ENCODE results near the gene ANTXR1. TPM values are rescaled to one million over a fixed set of nuclear protein-coding genes. Genes with fewer than 3 reads are reported as not detected.

The ANTXR1 gene
- total RNA-seq, 1 donor from 2014 or later: 61.1 TPM

DNA sequence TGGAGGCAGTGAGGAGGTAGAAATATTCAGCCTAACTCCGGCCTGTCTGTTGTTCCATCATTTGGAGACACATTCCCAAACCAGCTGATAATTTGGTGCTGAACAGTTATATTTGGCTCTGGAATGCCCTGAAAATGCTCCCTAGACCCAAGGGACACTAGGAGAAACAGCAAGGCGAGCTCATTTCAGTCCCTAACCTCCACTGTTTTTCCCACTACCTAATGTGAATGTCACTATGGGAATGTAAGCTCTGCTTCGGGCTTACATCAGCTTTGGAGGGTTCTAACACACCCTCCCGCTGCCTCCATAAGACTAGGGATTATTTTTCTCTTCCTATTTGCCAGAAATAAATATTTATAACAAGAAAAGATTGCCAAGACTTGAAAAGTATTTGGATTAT is 103.5 kb downstream of the ANTXR1 start:
- Mint-ChIP-seq H3K9me3 (no peaks in the 10 kb centered on the region), H3K27ac (ENCODE audit: unreplicated experiment) (no peak overlapping the region), H3K4me3 (no peak overlapping the region), H3K36me3 (ENCODE audit: low read depth) (peaks cover 6% of the 10 kb centered on the region), H3K27me3 (ENCODE audit: low read depth) (no peaks in the 10 kb centered on the region), H3K4me1 (no peaks in the 10 kb centered on the region)
- TF ChIP-seq CTCF (conservative IDR thresholded peaks at IDR 0.05): no peak
- no peak for DNase-seq (ENCODE audit: low read depth, low spot score)

GRCh38 chr2:69118609-69119008 is 105.6 kb downstream of the ANTXR1 start:
- Mint-ChIP-seq H3K27me3 (ENCODE audit: low read depth) (no peaks in the 10 kb centered on the region), H3K4me1 (no peaks in the 10 kb centered on the region), H3K9me3 (no peaks in the 10 kb centered on the region), H3K4me3 (no peak overlapping the region), H3K36me3 (ENCODE audit: low read depth) (no peaks in the 10 kb centered on the region), H3K27ac (ENCODE audit: unreplicated experiment) (no peak overlapping the region)
- DNase-seq (ENCODE audit: low read depth, low spot score): no peak
- TF ChIP-seq CTCF (conservative IDR thresholded peaks at IDR 0.05): no peak

DNA sequence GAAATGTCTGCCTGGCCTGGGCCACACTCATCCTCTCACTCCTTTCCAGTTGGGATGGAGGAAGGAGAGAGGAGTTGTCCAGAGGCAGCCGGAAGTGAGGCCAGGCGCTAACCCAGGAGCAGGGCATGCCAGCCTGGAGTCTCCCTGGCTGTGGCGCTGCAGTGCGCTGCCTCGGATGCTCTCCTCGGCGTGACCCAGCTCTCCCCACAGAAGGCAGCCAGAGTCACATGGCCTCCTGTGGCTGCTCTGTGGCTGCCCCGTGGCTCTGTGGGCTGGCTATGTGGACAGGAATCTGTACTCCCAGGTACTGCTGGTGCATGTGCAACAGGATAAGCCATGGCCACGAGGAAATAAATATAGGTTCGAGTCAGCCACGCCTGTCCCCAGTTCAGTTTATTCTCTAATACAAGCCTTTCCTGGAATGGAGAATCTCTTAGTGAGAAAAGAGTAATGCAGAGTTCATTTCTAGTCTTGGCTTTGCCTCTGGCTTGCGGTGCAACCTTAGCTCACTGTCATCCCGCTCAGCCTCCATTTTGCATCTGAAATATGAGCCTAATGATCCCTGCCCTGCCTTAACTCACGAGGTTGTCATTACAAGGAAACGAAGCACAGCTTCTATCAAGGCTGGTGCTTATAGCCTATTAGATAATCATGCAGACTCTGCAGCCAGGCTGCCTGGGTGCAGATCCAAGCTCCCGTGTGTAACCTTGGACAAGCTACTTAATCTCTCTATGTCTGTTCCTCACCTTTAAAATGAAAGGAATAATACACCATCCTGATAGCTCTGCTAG is 106.3 kb downstream of the ANTXR1 start:
- H3K36me3 Mint-ChIP-seq (ENCODE audit: low read depth): no peaks in the 10 kb centered on the region

DNA sequence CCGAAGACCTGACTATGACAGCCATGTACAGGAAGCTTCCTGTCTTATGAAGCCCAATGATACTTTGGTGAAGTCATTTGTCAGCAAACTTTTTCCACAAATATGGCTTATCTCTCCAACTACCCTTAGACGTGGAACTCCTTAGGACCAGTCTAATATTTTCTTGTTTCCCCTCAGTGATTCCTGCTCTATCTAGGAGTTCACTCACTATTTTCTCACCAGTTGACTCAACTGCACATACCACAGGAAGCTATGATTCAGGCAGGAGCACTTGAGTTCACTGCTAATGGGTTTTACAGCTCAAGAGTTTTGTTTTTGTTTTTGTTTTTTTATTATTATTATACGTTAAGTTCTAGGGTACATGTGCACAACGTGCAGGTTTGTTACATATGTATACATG is 109.3 kb downstream of the ANTXR1 start:
- Mint-ChIP-seq H3K36me3 (ENCODE audit: low read depth) (peaks cover 6% of the 10 kb centered on the region), H3K4me3 (no peak overlapping the region), H3K9me3 (no peaks in the 10 kb centered on the region), H3K27ac (ENCODE audit: unreplicated experiment) (no peak overlapping the region), H3K27me3 (ENCODE audit: low read depth) (no peaks in the 10 kb centered on the region), H3K4me1 (no peaks in the 10 kb centered on the region)
- DNase-seq (ENCODE audit: low read depth, low spot score): no peak
- no peak for TF ChIP-seq CTCF (conservative IDR thresholded peaks at IDR 0.05)

More for the DNA sequence above, 106.3 kb downstream of the ANTXR1 start:
- DNase-seq (ENCODE audit: low read depth, low spot score): no peak
- H3K27me3 Mint-ChIP-seq (ENCODE audit: low read depth): no peaks in the 10 kb centered on the region
- H3K27ac Mint-ChIP-seq (ENCODE audit: unreplicated experiment): no peak overlapping the region
- no peak overlapping the region for H3K4me3 Mint-ChIP-seq
- TF ChIP-seq CTCF (conservative IDR thresholded peaks at IDR 0.05): no peak
- no peaks in the 10 kb centered on the region for H3K9me3 Mint-ChIP-seq
- no peaks in the 10 kb centered on the region for H3K4me1 Mint-ChIP-seq

DNA sequence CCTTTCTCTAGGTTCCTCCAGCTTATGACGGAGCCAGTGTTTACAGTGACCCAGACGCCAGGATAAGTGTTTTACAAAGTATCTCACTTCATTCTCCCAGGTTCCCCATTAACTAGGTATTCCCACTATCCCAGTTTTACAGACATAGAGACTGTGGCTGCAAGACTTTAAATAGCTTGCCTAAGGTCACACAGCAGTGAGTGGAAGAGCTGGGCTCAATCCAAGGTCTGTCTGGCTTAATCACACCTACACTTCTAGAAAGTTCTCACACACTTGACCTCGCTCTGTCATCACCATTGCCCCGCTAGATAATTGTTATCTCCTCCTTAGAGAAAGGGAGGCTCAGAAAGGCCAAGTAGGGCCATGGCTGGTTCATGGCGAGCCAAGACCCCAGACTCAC is 110.2 kb downstream of the ANTXR1 start:
- DNase-seq (ENCODE audit: low read depth, low spot score): no peak
- Mint-ChIP-seq H3K27me3 (ENCODE audit: low read depth) (no peaks in the 10 kb centered on the region), H3K36me3 (ENCODE audit: low read depth) (peaks cover 11% of the 10 kb centered on the region), H3K27ac (ENCODE audit: unreplicated experiment) (no peak overlapping the region), H3K9me3 (no peaks in the 10 kb centered on the region), H3K4me1 (no peaks in the 10 kb centered on the region), H3K4me3 (no peak overlapping the region)
- no peak for TF ChIP-seq CTCF (conservative IDR thresholded peaks at IDR 0.05)

All from neural crest cell (in vitro differentiated cells).